Measurements from ENCODE around the gene CYFIP2.

Gene CYFIP2

DNA sequence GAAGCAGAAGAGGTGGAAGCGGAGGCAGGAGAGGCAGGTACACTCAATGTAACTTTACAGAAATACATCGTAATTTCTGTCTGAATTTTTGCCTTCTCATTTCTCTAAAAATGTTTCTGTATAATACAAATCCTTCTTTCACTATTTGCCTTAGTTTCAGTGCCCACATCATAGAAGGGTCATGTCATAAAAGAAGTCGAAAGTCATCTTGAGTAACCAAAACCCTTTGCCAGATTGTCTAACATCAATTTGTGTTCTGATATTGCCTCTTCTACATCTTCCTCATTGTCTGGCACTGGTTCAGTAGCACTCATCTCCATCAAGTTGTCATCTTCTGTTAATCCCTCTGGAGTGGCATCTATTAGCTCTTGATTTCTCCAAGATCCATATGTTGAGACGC lies 6.2 kb upstream of the CYFIP2 start:
- no peak for DNase-seq

GRCh38 chr5:157263496-157264090 lies 2.3 kb upstream of the CYFIP2 start:
- no peak for DNase-seq

DNA sequence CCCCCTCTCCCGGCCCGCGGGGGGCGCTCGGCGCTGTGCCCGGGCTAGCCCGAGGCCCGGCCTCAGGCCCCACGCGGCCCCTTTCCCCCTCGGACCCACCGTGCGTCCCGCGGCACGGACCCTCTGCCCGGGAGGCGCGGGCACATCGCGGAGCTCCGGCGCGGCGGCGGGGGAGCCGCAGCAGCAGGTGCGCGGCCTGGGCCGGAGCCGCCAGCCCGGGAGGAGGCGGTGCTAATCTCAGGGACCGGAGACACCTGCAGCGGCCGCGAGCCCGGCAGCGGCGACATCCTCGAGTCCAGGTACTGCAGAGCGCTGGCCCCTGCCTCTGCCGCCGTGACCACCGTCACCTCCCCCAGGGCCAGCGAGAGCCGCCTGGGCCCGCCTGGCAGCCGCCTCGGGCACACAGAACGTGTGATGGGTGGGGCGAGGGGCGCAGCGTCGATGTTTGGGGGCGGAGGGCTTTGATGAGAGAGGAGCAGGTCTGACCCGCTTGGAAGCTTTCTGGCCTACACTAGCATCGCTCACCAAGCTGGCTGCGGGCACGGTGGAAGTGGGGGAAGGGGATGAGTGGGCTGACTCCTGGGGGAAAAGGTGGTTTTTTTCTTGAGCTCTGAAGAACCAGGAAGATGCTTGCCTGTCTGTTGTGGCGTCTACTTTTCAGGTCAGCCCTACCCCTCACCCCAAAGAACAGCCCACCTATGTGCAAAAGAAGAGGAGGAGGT lies 524 bp downstream of the CYFIP2 start:
- DNase-seq, result peak; percentile 53

- DNase-seq, result no peak
Measured at GRCh38 chr5:157267025-157267424, 1.1 kb downstream of the CYFIP2 start.

GRCh38 chr5:157267761-157268480 lies 2.0 kb downstream of the CYFIP2 start:
- no peak for DNase-seq

- no peak for DNase-seq
Measured at GRCh38 chr5:157269165-157269671, 3.3 kb downstream of the CYFIP2 start.

DNA sequence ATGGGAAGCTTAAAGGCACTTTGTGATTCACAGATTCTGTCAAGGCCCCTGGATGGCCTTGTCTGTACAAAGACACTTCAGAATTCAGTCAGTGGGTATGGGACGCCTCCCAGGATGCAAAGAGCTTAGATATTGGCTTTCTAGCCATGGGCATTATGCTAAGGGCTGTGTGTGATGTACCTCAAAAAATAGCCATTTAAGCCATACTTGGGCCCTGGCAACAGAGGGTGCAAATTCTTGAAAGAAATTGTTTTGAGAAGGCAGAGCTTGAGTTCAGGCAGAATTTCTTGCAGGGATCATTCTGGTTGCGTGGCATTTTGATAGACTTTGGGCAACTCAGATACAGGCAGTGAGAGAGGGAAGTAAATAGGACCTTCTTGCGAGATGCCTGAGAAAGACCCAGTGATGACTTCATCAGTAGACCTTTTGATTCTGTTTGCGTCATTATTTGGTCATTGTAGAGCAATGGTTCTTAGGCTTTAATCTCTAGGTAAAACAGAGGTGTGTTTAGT lies 3.9 kb downstream of the CYFIP2 start:
- no peak for DNase-seq

- no peak for DNase-seq
Measured at GRCh38 chr5:157270771-157271170, 4.8 kb downstream of the CYFIP2 start.

- DNase-seq, result no peak
Measured at GRCh38 chr5:157271740-157272271, 5.9 kb downstream of the CYFIP2 start.

DNA sequence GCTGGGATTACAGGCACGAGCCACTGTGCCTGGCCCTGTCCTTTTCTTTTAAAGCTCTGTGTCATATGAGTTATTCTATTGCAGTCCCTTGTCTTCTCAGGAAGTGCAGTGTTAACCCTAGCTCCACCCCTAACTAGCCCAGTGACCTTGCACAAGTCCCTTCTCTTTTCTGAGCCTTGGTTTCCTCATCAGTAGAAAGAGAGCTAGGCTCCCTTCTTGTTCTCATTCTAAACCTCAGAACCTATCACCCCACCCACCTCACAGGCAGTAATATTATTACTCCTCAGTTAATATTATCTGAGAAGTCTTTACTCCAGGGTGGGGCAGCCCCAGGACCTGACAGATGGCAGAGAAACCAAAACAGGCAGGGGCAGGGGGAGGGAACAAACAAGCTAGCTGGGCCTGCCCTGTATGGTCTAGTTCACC lies 7.2 kb downstream of the CYFIP2 start:
- no peak for DNase-seq

GRCh38 chr5:157275403-157275802 lies 9.5 kb downstream of the CYFIP2 start:
- DNase-seq, result no peak

- no peak for DNase-seq
Measured at GRCh38 chr5:157278319-157279037, 12.6 kb downstream of the CYFIP2 start.

DNA sequence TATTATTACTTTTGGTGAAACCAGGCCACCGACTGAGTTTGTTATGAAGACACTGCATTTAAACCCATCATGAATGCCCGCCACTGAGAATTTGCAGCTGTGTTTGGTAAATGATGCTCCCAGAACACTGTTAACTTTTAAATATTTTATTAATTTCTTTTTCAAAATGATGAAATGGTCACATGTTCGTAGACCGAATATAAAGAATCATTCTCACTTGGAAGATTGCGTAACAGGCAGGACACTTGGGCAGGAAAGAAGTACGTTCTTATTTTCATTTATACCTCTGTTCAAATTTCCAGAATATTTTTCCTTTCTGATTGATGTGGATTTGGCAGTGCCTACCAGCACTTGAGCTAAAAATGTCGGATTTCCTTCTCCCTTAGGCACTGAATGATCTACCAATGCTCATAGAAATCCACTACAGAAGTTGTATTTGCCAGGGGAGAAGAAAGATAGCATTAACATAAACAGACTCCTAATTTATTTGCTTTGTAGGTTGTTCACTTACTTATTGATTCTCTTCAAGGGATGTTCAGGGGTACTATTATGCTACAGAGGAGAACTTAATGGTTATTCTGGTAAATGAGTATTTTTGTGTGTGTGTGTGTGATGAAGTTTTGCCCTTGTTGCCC lies 13.8 kb downstream of the CYFIP2 start:
- no peak for DNase-seq

DNA sequence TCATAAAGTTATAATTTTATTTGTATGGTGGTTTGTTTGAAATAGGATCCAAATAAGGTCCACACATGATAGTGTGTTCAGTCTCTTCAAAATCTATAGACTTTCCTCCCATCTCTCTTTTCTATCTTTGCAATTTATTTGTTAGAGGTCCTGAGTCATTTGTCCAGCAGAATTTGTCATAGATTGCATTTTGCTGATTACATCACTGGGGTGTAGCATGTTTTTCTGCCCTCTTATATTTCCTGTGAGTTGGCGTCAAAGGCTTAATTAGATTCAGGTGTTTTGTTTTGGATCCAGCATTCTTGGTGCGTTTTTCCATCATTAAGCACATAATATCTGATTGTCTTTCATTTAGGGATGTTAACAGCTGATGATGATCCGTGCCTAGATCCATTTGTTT lies 15.0 kb downstream of the CYFIP2 start:
- DNase-seq, result no peak

DNA sequence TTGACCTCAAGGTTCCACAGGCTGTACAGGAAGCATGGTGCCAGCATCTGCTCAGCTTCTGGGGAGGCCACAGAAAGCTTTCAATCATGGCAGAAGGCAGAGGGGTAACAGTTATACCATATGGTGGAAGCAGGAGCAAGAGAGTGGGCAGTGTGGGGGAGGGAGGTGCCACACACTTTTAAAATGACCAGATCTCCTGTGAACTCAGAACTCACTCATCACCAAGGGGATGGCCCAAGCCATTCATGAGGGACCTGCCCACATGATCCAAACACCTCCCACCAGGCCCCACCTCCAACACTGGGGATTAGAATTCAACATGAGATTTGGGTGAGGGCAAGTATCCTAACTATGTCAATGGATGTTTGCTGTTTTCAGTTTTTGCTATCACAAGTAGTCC lies 16.2 kb downstream of the CYFIP2 start:
- DNase-seq, result no peak

- no peak for DNase-seq
Measured at GRCh38 chr5:157283434-157283833, 17.5 kb downstream of the CYFIP2 start.

DNA sequence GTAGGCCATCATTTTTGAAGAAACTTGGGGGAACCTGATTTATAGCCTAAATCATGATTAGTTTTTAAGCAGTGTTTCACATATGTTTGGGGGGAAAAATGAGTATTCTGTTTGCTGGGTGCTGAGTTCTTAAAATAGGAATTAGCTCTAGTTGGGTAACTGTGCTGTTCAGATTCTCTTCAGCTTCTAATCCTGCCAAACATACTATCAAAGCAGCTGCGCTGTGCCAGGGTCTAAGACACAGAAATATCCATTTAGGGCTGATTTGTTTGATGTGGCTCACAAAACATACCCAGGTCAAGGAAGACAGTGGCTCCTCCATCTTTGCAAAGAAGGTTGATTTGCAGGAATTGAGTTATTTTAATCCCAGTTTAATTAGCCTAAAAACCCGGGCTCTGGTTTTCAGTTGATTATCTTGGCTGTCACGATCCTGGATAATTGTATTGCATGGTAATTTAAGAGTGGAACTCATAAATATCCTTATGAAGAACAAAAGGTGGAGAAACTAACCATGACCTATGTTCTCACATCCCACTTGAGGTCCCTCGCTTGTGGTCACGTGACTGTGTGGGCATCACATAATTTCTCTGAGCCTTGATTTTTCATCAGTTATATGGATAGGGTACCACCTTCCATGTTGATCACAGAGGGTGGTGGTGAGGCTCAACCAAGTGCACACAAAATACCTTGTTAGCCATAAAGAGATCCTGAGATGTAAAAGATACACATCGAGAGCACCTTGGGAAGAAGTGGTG lies 18.7 kb downstream of the CYFIP2 start:
- DNase-seq, result no peak

- DNase-seq, result no peak
Measured at GRCh38 chr5:157285310-157286035, 19.6 kb downstream of the CYFIP2 start.

GRCh38 chr5:157286761-157287211 lies 20.9 kb downstream of the CYFIP2 start:
- no peak for DNase-seq

GRCh38 chr5:157288405-157289163 lies 22.7 kb downstream of the CYFIP2 start:
- no peak for DNase-seq

Data from COR-L47 (cell line).